Activated naive CD4-positive, alpha-beta T cell treated with anti-CD3 and anti-CD28 coated beads, Interleukin-2, amount 50 U/mL, for 72 hours (primary cell): ENCODE results near the gene SLC9A3. TPM values are rescaled to one million over a fixed set of nuclear protein-coding genes. Genes with fewer than 3 reads are reported as not detected.

ENCODE experiments used
- ATAC-seq, 2 donors: fragments of 150-1000 bp; cut with Tn5 transposase; 2 replicates each; pipeline ENCODE4 v1.10.0; 2021; ENCODE audit warnings: mild to moderate bottlenecking in 2 of 2, moderate library complexity in 2 of 2
- DNase-seq, 2 donors: peaks; one replicate each; pipeline ENCODE4 v3.0.0; 2021 to 2022; ENCODE audit warnings: low spot score in 2 of 2
- H3K27ac Mint-ChIP-seq, 2 donors: one replicate each; pipeline ENCODE4 v1.8.0; 2022; ENCODE audit warnings: mild to moderate bottlenecking in 2 of 2, mixed read lengths in 2 of 2
- H3K36me3 Mint-ChIP-seq, 2 donors: one replicate each; pipeline ENCODE4 v1.8.0; 2022; ENCODE audit warnings: mixed read lengths in 2 of 2
- H3K9me3 Mint-ChIP-seq, 2 donors: one replicate each; pipeline ENCODE4 v1.8.0; 2022; ENCODE audit warnings: mixed read lengths in 2 of 2
- total RNA-seq, 2 donors: library from RNA; stranded (reverse); gene quantifications; one replicate each; pipeline ENCODE4 v1.2.3, GENCODE V29; 2022

SLC9A3 gene
- total RNA-seq, 2 donors from 2014 or later = 1.6 to 2.0 TPM

DNA sequence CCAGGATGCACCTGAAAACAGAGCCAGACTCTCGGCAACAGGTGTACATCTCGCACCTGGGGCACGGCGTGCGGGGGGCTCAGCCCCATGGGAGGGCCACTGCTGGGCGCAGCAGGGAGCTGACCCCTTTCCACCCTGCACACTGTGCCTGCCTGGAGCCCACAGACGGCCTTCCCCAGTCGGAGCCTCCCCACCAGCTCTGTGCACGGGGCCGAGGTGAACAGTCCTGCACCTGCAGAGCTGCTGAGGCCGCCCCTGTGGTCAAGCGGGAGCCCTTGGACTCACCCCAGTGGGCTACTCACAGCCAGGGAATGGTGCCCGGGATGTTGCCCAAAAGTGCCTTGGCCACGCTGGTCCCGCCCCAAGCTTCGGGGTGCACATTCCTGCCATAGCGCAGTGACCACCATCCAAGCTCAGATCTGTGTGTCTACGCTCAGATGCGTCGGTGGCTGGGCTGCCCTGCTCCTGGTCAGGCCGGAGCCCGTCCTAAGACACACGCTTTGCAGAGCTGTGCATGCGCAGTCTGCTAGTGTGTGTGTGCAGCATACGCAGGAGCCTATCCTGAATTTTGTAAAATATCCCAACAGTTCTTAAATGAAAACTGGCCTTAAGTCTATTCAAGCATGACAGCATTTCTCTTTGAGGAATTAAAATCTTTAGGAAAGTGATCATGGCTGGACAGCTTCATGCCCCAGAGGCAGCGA is 89.7 kb downstream of the SLC9A3 start:
- DNase-seq (peak in 1 of 2 donors; percentile 48), ATAC-seq (no peak)
- H3K36me3 Mint-ChIP-seq = peaks cover 6% of the 10 kb centered on the region in 2 donors
- H3K27ac Mint-ChIP-seq = no peak overlapping the region
- H3K9me3 Mint-ChIP-seq = no peaks in the 10 kb centered on the region

GRCh38 chr5:433836-434235 is 90.4 kb downstream of the SLC9A3 start:
- Mint-ChIP-seq H3K27ac (no peak overlapping the region), H3K9me3 (no peaks in the 10 kb centered on the region), H3K36me3 (peaks cover 6% of the 10 kb centered on the region in 2 donors)
- ATAC-seq (no peak), DNase-seq (peak in 1 of 2 donors; percentile 50)

DNA sequence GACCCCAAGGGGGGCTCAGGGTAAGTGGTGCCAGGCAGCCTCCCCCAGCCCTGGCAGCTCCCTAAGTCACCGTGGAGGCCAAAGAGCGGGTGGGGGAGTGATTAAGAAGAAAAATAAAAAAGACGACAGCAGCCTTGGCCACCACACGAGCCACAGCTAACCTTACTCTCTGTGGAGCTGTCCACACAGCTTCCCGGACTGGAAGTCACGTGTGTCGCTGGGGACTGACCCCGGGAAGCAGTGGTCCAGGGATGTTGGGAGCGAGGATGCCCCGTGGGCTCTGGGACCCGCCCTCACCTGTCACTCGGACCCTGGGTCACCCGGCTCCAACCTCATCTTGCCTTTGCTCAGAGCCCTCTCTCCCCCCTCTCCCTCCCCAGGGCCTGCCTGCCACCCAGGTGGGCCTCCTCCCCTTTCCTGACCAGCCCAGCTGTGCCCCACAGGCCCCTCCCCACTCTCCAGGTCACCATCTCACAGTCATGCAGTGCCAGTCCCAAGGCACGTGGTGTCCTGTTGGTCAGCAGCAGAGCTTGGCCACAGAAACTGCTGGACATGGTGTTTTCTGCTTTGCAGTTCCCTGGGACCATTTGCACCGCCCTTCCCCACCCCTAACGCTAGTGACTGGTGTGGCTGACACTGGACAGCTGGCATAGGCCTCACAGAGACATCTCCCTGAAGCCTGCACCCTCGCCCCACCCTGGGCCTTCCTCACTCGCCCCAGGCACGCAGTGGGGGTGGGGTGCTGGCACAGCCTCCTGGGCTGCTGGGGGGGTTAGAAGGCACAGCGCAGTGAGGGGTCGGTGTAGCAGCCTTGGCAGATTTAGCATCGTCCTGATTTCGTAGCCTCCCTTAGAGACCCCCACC is 91.1 kb downstream of the SLC9A3 start:
- ATAC-seq = no peak
- Mint-ChIP-seq H3K36me3 (peaks cover 7 to 8% of the 10 kb centered on the region in 2 donors), H3K9me3 (no peaks in the 10 kb centered on the region), H3K27ac (peak overlapping the region in 1 of 2 donors; percentile 65)
- DNase-seq = peak in 1 of 2 donors; percentile 51

DNA sequence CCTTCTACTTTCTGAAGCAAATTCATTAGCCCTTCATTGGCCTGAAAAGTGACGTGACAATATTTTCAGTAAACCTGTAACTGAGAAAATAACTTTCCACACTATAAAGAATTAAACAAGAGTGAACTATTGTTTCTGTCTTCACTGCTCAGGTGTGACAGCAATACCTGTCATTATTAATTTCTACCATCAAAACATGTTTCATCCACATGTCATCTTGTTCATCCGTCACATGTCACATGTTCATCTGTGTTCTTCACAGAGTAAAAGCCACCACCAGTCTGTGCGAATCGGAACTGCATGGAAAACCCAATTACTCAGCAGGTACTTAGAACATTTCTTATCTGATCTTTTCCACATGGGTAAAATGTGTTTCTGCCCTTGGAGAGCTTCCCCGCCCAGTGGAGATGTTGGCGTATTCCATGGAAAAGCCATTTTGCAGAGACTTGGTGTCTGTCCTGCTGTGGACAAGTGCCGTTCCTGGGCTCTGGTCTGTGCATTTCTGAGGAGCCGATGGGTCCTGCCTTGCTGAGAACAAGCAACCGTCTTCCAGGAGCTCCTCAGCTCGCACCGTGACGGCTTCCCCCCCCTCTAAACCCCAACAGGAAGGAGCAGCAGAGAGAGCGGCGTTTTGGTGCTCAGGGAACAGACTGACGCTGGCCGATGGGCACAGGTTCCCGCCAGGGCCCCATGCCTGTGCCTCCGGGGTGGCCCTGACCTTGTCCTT is 91.9 kb downstream of the SLC9A3 start:
- Mint-ChIP-seq H3K27ac (peak overlapping the region in 1 of 2 donors; percentile 65), H3K9me3 (no peaks in the 10 kb centered on the region), H3K36me3 (peaks cover 13 to 14% of the 10 kb centered on the region in 2 donors)
- ATAC-seq (no peak), DNase-seq (peak in 1 of 2 donors; percentile 53)

DNA sequence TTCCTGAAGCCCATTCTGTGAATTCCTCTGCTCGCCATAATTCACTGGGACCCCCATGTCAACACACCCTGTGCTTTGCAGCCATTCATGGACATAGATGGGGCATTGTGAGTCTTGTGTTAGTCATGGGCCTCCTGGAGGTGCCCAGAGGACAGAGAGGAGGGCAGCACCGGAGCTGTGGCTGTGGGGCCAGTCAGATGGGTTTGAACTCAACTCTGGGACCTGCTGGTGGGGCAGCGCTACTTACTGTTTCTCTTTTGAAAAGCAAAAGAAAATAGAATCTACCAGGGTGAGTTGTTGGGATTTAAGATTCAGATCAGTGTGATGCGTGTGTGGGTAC is 92.6 kb downstream of the SLC9A3 start:
- Mint-ChIP-seq H3K27ac (no peak overlapping the region), H3K36me3 (peaks cover 13 to 17% of the 10 kb centered on the region in 2 donors), H3K9me3 (no peaks in the 10 kb centered on the region)
- DNase-seq = peak in 1 of 2 donors; percentile 33
- ATAC-seq = no peak

- ATAC-seq (peak; percentile 84 to 87), DNase-seq (peak; percentile 59 to 68)
- Mint-ChIP-seq H3K36me3 (peaks cover 13 to 22% of the 10 kb centered on the region in 2 donors), H3K27ac (peak overlapping the region in 1 of 2 donors; percentile 71), H3K9me3 (peaks cover 5% of the 10 kb centered on the region in 2 donors)
Observed at GRCh38 chr5:431001-431710, 93.1 kb downstream of the SLC9A3 start.

DNA sequence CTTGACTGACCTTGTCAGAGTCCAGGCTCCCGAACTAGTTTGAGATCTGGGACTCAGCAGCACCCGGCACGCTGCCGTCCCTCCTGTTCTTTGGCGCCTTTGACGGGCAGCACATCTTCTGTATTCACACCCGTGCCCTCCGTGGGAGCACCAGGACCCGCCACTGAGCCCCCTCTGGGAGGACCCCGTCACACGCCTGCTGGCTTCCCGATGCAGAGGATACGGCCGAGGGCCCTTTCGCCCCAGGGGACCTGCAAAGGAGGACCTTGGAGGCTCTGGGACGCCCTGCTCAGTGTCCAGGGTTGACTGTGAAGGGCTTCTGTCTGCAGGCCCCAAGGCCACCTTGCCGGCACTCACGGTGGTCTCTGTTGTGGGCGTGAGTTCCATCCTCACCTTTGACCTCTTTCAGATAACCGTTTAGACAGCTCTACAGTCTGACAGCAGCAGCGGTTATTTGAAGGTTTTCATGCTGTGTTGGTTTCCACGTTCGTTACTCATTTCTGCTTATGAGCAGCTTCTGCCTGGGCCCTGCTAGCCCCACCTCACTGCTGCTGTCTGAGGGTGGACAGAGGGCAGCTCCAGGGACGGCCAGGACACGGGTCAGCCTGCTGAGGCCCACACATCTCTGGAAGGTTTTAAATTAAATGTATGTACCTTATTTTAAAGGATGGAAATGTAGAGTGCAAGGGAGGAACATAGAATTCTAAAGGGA is 93.9 kb downstream of the SLC9A3 start:
- Mint-ChIP-seq H3K9me3 (peaks cover 7% of the 10 kb centered on the region in 2 donors), H3K36me3 (peaks cover 13 to 27% of the 10 kb centered on the region in 2 donors), H3K27ac (peak overlapping the region; percentile 68 to 71)
- ATAC-seq = no peak
- DNase-seq = peak in 1 of 2 donors; percentile 33

- DNase-seq (peak in 1 of 2 donors; percentile 46), ATAC-seq (no peak)
- H3K36me3 Mint-ChIP-seq = peaks cover 13 to 27% of the 10 kb centered on the region in 2 donors
- peak overlapping the region; percentile 71 to 88 for H3K27ac Mint-ChIP-seq
- peaks cover 7% of the 10 kb centered on the region in 2 donors for H3K9me3 Mint-ChIP-seq
Observed at GRCh38 chr5:429453-430188, 94.6 kb downstream of the SLC9A3 start.

DNA sequence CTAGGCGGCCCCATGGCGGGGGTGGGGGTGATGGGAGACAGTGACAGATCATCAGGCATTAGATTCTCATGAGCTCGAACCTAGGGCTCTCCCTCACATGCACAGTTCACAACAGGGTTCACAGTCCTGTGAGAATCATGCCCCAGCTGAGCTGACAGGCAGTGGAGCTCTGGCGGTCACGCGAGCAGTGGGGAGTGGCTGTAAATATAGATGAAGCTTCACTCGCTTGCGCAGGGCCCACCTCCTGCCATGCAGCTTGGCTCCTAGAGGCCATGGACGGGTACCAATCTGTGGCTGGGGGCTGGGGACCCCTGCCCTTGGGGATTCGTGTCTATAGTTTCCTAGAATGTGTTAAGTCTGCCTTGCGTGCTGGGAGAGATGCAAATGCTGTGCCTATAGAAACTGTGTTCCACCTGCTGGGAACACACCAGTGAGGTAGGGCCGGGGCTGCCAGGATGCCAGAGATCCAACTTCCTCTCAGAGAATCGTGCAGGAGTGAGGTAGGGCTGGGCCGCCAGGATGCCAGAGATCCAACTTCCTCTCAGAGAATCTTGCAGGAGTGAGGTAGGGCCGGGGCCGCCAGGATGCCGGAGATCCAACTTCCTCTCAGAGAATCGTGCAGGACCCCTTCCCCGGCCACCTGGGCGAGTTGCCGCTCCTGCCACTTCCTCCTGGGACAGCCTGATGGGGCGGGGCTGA is 95.3 kb downstream of the SLC9A3 start:
- ATAC-seq (no peak), DNase-seq (peak in 1 of 2 donors; percentile 43)
- Mint-ChIP-seq H3K27ac (no peak overlapping the region), H3K36me3 (peaks cover 13 to 27% of the 10 kb centered on the region in 2 donors), H3K9me3 (peaks cover 7% of the 10 kb centered on the region in 2 donors)

DNA sequence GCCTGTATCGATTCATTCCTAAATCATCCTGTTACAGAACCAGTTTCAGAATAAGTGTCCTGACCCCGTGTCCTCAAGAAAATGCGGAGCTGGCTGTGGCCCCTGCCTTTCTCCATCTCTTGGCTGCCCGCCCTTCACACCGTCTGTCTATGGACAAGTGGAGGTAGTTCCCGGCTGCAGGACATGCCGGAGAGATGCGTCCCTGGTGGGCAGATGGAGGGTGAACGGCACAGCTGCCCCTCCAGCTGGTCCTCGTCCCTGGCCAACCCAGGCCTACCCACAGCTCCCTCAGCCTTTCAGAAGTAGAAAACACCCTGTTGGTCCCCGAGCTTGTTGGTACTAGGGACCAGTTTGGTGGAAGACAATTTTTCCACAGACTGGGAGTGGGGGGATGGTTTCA is 96.0 kb downstream of the SLC9A3 start:
- Mint-ChIP-seq H3K36me3 (peaks cover 13 to 30% of the 10 kb centered on the region in 2 donors), H3K9me3 (peaks cover 7% of the 10 kb centered on the region in 2 donors), H3K27ac (no peak overlapping the region)
- DNase-seq (no peak), ATAC-seq (no peak)

DNA sequence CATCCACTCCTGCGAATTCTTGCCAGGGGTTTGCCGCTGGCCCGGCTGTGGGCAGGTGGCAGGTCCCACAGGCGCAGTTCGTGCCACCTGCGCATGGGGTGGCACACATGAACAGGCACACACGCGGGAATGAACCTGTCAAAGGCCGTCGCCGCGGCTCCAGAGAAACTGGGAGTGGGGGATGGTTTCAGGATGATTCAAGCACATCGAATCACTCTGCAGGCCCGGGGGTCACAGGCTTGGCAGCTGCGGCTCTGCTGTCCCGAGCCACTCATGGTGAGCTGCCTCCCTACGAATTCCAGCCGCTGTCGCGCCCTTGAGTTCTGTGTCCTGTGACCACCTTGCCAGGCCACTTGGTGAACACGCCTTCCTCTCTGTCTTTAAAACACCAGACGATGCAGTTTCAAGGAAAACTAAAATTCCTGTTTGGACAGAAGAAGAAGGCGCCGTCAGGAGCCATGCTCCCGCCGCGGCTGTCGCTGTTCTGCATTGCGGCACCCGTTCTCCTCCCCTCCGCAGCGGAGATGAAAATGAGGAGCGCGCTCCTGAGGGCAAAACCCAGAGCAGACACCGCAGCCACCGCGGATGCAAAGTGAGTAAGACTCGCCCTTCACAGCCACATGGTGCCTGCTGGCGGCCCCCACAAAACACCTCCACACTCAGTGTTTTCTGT is 96.7 kb downstream of the SLC9A3 start:
- no peak for ATAC-seq
- H3K27ac Mint-ChIP-seq = peak overlapping the region in 1 of 2 donors; percentile 15

GRCh38 chr5:426392-426976 is 97.8 kb downstream of the SLC9A3 start:
- Mint-ChIP-seq H3K36me3 (peaks cover 13 to 40% of the 10 kb centered on the region in 2 donors), H3K9me3 (peaks cover 7% of the 10 kb centered on the region in 2 donors), H3K27ac (peak overlapping the region in 1 of 2 donors; percentile 3)
- DNase-seq (no peak), ATAC-seq (no peak)

More for the DNA sequence above, 96.7 kb downstream of the SLC9A3 start:
- Mint-ChIP-seq H3K36me3 (peaks cover 13 to 33% of the 10 kb centered on the region in 2 donors), H3K9me3 (peaks cover 7% of the 10 kb centered on the region in 2 donors)
- peak in 1 of 2 donors; percentile 26 for DNase-seq

DNA sequence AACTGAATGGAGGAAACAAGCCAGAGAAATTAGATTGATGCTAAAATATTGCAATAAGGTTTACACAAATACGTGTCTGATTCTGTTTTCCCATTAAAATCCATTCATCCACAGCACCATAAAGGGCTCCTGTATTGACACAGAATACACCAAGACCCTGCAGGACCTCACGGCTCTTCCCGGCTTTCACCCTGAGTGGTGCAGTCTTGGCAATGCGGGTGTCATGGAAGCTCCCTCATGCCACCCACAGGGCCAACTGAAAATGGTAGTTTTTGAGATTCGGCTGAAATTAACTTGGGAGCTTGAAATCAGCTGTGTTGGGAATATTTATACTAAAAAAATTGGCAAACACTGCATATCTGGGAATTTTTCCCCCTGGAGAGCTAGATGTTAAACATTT is 98.5 kb downstream of the SLC9A3 start:
- Mint-ChIP-seq H3K9me3 (peaks cover 7% of the 10 kb centered on the region in 2 donors), H3K36me3 (peaks cover 13 to 40% of the 10 kb centered on the region in 2 donors), H3K27ac (no peak overlapping the region)
- peak in 1 of 2 donors; percentile 42 for ATAC-seq
- peak in 1 of 2 donors; percentile 41 for DNase-seq
